NCI-H446 treated with DMSO at 0.1 percent for 48 hours (cell line): ENCODE data around the gene TMEM9B.

Experiments used
- DNase-seq: peaks from one replicate; lab custom pipeline; 2025; lab: John Stamatoyannopoulos, UW

The TMEM9B gene

DNA sequence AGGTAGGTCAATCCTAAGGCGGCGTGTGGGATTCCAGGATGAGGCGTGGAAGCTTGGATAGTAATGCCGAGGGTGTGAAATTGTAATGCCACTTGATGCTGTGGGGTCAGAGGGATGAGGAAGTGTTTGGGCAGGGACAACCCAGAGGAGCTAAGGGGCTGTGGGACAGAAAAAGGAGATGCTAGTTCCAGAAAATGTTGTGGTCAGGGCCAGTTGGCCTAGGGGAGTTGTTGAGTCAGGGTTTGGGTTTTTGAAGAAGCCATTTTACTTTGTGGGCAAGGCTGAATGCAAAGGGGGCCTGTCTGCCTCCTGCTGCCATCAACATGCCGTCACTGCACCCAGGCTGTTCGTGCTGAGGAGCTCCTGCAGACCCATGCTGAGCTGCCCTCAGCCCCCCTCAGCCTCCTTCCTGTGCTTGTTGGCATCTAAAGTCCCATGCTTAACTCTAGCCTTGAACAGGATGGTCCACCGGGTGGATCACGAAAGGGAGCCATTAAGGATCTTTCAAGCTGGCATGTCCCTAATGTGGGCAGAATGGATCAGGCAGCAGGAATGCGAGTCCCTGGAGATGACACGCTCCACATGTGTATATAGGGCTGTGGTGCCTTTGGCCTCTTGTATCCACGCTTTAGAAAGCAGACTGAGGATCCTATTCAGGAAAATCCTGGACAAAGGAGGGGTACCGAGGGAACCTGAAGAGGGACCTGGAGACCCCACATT is 33.6 kb downstream of the TMEM9B start:
- no peak for DNase-seq

DNA sequence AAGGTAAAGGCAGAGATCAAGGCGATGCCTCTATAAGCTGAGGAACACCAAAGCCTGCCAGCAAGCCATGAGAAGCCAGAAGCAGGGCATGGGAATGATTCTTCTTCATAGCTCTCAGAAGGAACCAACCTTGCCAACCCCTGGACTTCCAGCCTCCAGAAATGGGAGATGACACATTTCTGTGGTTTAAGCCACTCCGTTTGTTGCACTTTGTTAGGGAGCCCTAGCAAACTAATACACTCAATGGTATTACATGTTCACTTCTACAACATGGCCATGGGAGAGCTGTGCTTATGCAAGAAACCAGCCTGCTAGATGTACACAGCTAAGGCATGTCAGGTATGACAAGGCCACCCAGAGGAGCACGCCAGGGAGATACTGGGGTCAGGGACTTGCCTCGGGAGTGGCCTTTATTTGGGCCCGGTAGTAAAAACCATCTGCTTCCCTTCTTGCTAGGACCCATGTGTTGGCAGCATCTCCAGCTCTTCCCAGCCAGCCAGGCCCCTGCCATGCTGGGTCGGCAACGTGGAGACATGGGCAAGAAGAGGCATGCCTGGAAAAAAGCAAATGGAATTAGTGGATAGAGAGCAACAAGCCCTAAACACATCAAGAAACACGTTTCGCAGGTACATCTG is 35.1 kb downstream of the TMEM9B start:
- DNase-seq: no peak

DNA sequence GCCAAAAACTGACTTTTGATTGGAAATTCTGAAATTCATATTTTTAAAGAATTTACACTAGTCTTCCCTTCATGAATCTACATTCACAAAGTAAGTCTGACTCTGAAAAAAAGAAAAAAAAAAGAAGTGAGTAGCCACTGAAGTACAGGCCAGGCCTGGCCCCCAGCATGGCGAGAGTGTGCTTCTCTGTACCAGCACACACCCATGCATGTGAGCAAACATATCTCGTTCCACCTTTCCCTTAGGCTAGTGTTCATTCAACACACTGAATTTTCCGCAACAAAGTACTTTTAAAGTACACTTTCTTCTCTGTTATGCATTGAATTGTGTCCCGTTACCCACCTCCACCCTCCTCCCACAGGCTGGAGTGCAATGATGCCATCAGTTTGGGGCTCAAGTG is 36.0 kb downstream of the TMEM9B start:
- no peak for DNase-seq

DNA sequence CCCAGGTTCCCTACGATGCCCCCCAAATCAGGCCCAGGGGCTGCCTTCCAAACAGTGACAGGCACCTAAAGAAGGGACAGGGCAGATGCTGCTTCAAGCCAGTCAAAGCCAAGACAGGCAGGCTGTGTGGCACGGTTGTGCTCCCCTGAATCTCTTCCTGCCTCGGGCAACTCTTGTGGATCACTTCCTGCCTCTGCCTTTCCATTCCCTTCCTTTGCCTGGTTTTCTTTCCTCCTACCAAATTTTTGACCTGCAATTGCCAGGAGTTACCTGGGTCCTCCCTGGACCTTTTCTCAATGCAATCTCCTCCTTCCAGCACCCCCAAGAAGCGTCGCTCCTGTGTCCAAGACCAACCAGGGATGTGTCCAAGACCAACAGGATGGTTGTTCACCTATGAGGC is 37.0 kb downstream of the TMEM9B start:
- no peak for DNase-seq

DNA sequence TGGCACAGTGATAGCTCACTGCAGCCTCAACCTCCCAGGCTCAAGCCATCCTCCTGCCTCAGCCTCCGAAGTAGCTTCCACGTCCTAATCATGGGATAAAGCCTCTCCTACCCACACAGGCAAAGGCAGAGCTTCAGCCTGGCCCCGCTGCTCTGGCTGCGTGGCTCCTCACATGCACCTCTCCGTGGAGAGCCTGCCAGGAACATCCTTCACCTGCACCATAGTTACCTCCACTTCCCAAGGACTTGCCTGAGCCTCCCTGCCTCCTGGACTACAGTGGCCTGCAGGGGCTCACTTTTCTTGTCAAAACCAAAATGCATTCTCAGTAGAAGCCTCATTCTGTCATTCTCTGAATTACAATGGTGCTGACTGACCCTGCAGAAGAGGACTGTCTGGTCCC is 38.0 kb downstream of the TMEM9B start:
- DNase-seq: no peak

DNA sequence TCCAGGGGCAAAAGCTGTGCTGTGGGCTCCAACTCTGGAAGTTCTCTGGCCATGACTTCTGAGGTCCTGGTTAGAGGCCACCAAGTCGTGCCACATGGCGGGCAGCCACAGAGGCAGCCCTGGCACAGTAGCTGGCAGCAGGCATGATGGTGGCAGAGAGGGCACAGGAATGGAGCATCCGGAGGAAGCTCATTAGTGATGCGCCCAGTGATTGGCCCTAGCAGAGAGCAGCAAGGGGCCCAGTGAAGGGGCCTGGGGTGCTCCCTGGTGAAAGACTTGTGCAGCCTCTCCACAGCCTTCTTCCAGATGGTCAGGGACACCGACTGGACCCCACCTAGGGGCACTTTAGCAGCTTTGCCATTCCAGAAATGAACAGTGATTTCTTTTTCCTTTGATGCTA is 38.5 kb downstream of the TMEM9B start:
- DNase-seq: no peak

DNA sequence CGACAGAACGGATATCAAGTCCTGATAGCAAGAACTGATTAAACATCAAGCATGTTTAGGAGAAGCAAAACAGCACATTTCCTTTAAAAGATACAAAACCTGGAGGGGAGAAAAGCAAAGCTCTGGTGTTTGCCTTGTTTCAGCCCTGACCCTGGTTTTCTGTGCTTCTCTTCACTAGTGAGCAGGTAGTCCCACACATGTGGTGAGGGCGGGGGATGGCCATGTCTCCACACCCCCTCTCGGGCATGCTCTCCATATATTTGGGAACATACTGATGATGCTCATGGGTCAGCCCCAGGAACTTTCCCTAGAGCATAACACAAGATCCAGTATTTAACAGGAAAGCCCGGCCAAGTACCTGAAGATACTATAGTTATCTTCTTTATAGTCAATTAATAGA is 41.6 kb downstream of the TMEM9B start:
- DNase-seq: no peak

DNA sequence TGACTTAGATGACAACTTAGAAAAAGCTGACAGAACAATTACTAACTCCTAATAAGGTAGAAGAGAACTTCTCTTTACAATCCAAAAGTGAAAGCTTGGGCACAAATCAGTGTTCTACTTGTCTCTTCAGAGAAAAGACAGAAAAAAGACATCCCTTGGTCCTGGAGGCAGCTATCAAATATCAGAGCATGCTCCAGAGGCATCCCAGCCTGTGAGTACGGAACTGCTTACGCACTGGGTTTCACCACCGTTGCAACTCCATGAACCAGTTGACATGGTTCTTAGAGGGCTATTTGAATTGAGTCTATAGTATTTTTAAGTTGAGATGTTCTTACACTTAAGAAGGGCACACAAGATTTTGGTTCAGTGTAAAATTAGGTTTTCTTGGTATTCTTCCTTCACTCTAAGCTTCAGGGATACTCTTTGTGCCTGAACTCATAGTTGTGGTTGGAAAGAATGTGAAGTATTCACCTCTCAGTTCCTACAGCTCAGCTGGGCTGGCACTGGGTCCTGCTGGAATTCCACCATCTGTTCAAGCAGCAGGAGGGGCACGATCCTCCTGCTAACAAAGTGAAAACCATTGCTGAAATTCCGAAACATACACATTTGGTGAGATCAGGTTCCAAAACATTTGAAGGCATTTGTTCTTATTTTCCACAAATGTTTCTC is 47.0 kb downstream of the TMEM9B start:
- DNase-seq: no peak

DNA sequence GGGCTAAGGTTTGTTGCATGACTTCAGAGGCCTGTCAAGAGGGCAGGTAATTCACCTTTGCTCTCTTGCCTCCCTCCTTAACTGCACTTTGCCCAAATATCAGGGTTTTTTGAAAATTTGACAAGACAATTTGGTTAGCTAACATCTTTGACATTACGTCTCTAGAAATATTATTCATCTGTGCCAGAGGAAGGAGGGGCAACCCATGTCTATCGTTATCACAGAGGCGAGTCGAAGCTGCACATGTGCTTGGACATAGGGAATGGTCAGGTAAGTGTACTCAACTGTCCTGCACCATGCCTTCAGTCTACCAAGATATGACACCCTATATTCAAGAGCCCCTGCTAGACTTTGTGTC is 49.6 kb downstream of the TMEM9B start:
- no peak for DNase-seq

DNA sequence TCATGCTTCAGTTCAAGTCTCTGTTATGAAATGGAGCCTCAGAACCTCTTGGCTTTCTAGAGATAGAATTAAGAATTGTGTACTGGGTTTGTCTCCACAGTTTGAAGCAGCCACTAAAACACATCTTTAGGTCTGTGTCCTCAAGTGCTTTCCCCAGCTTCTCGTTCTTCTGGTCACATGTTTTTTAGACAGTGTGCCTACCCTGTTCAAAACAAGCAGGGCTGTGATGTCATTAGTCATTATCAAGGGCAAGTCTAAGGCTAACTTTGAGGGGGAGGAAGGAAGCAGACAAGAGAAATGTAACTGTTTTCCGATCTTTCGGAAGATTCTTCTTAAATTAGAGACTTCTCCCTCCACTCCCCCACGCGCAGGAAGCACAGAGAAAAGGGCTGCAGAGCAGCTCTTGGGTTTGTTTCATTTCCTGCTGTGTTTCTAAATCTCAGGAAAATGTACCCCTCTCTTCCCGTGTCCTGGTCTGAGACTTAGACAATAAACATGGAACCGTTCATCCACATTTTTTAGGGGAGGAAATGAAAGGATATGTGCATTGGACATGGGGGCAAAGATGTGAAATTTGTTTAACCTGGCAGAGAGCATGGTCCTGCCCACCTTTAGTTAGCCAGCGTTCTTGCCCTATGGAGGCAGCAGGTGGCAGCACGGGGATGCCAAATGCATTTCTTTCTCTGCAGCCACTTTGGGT is 50.1 kb downstream of the TMEM9B start:
- peak; percentile 17 for DNase-seq

DNA sequence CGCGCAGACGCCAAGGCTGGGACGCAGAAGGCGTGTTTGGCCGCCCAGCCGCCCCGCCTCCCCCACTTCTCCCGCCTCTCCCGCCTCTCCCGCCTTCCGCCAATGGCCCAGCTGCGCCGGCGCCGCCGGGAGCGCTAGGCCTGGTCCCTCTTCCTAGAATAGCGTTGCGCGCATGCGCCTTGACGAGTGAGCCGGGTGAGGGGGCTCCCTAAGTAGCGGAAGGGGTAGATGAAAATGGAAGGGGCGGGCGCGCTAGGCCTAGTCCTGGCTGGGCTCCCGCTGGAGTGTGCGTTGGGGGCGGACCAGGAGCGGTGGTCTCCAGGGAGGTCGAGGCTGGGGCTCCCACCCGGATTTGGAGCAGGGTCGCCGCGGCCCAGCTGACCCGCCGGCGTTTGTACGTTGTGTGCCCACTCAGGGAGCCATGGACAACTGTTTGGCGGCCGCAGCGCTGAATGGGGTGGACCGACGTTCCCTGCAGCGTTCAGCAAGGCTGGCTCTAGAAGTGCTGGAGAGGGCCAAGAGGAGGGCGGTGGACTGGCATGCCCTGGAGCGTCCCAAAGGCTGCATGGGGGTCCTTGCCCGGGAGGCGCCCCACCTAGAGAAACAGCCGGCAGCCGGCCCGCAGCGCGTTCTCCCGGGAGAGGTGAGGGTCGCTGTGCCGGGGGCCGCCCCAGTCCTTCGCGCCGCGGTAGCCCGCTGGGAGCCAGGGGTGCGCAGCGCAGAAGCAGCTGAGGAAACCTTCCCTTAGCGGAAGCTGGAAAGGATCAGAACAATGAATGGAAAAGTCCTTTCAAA is 53.0 kb downstream of the TMEM9B start, which contains the start of gene AKIP1:
TSS of gene AKIP1 (plus strand) at position 161 of the 795 bp plus-strand sequence. CDS start at position 422, 261 bp downstream.
- DNase-seq: peak; percentile 95

DNA sequence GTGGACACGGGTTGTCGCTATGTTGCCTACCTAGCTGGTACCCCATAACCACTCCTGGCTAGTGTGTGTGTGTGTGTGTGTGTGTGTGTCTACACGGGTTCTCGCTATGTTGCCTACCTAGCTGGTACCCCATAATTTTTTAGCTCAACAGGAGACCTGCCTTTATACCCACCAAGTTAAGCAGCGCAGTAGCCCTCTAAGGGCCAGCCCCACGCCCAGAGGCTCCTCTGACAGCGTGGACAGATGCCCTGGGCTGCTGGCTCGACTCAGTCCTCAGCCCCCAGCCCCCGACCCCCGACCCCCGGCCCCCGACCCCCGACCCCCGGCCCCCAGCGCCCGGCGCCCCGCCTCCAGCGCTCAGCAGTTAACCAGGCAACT is 53.6 kb downstream of the TMEM9B start:
- DNase-seq: no peak

DNA sequence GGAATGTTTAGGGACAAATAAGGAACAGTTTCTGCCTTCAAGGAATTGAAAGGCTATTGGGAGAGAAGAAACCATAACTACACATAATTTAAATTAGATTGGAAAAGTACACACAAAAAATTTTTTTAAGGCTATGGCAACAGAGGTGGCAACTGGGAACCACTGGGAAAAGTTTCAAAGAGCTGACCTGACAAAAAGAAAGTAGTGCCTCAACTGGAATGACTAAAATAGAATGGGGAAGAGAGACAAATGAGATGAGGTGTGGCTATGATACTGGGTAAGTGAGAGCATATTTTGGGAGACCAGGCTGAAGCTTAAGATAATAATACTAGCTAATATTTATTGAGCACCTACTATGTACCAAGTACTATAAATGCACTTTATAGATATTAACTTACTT is 56.1 kb downstream of the TMEM9B start:
- DNase-seq: no peak

DNA sequence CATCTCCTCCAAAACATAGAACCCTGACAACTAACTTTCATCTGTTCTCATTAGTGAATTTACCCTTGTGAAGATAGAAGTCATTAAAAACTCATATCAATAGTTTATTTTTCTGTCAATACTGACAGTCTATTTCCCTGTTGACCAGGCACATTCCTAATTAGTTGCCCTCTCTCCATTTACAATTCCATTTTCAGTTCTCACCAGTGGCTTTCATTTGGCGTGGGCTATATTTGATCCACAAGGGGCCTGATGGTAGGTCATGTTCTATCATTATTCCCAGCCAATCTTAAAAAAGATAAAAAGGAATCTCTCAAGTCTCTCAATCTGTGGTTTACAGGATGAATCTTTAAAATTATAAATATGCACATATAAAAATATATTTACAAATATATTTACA is 57.1 kb downstream of the TMEM9B start:
- DNase-seq: no peak

DNA sequence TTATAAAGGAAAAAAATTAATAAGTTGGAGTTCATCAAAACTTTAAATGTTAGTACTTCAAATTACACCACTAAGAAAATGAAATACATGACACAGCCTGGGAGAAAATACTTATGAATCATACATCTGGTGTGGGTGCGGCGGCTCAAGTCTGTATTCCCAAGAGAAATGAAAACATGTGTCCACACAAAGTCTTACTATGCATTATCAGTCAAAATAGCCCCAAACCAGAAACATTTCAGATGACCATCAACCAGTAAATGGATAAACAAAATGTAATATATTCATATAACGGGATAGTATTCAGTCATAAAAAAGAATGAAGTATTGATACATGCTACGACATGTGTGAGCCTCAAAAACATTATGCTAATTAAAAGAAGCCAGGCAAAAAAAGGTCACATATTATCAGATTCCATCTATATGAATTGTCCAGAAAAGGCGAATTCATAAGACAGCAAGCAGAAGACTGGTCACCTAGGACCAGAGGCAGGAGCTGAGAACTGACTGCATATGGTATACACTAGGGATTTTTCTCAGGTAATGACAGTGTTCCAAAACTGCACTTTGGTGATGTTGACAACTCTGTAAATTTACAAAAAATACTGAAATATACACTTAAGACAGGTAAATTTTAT is 58.6 kb downstream of the TMEM9B start:
- DNase-seq: no peak

DNA sequence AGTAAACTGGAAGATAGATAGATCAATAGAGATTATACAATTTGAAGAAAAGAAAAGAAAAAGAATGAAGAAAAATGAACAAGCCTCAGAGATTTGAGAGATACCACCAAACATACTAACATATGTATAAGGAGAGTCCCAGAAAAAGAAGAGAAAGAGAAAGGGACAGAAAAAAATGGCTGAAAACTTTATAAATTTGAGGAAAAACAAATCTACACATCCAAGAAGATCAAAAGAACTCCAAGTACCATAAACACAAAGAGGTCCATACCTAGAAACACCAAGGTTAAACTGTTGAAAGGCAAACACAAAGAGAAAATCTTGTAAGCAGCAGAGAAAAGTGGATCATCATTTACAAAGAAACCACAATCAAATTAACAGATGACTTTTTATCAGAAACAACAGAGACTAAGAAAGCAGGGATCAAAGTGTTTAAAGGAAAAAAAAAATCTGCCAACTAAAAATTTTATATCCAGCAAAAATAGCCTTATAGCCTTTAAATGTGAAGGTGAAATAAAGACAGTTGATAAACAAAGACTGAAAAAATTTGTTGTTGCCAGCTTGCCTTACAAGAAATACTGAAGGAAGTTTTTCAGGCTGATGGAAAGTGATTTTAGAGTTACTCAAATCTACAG is 65.0 kb downstream of the TMEM9B start:
- no peak for DNase-seq
